Heart left ventricle (tissue), 16 donors: ENCODE data around the gene MPPED2. TPM values are rescaled to one million over a fixed set of nuclear protein-coding genes. Genes with fewer than 3 reads are reported as not detected.

Experiments used
- ATAC-seq, 4 donors: fragments of 200-7000 bp; cut with Tn5 transposase; one replicate each; pipeline ENCODE4 v1.9.1; 2020 to 2022; ENCODE audit warnings: moderate library complexity in 4 of 4, mild to moderate bottlenecking in 3 of 4, moderate number of reproducible peaks in 1 of 4
- DNase-seq, 5 donors: peaks; one replicate each; pipeline ENCODE4 v3.0.0-alpha.2; 2020
- H3K27ac ChIP-seq, 12 donors: fragments of 200-600 bp; sonication (generic) in 4 of 12; one replicate each; pipeline versions ENCODE4 v1.5.0 to v1.8.0; 2016 to 2022; ENCODE audit warnings: mild to moderate bottlenecking in 2 of 12
- H3K27me3 ChIP-seq, 9 donors: fragments of 200-600 bp; sonication (generic) in 2 of 9; one replicate each; pipeline versions ENCODE4 v1.5.1 to v1.8.0; 2016 to 2022; ENCODE audit warnings: mild to moderate bottlenecking in 3 of 9
- H3K36me3 ChIP-seq, 9 donors: fragments of 200-600 bp; sonication (generic) in 2 of 9; one replicate each; pipeline versions ENCODE4 v1.5.0 to v1.8.0; 2018 to 2022; ENCODE audit warnings: mild to moderate bottlenecking in 2 of 9
- H3K4me1 ChIP-seq, 12 donors: fragments of 200-600 bp; sonication (generic) in 4 of 12; one replicate each; pipeline versions ENCODE4 v1.5.0 to v1.8.0; 2016 to 2022; ENCODE audit warnings: mild to moderate bottlenecking in 3 of 12
- H3K4me3 ChIP-seq, 12 donors: fragments of 200-600 bp; sonication (generic) in 4 of 12; one replicate each; pipeline versions ENCODE4 v1.5.0 to v1.8.0; 2017 to 2022; ENCODE audit warnings: mild to moderate bottlenecking in 9 of 12, moderate library complexity in 4 of 12
- H3K9me3 ChIP-seq, 12 donors: fragments of 200-600 bp; sonication (generic) in 4 of 12; one replicate each; pipeline versions ENCODE4 v1.5.0 to v1.8.0; 2016 to 2022; ENCODE audit warnings: mild to moderate bottlenecking in 1 of 12
- CTCF ChIP-seq, 12 donors: fragments of 200-600 bp; sonication (generic) in 4 of 12; IDR thresholded peaks; one replicate each; pipeline versions ENCODE4 v1.5.0 to v1.8.0; 2018 to 2022; ENCODE audit warnings: antibody characterized with exemption in 12 of 12, mild to moderate bottlenecking in 5 of 12
- POLR2A ChIP-seq, 2 donors: fragments of 450-650 bp; IDR thresholded peaks; one replicate each; pipeline ENCODE4 v1.6.1; 2017; ENCODE audit warnings: antibody characterized with exemption in 2 of 2, mild to moderate bottlenecking in 2 of 2, moderate library complexity in 2 of 2
- WGBS, 4 donors: extraction: QIAGEN DNeasy Blood & Tissue Kit in 2 of 4; methylation state at CpG; one replicate each; pipeline versions ENCODE4 v1.1.5 to v1.1.7; 2013 to 2018; 5-methylcytosine and 5-hydroxymethylcytosine counted together
- intact Hi-C, 10 donors: fragments of 100-400 bp; cut with DNase I; formaldehyde crosslinking; loops; one replicate each; pipeline versions ENCODE4 v1.11.1 to v1.14.2; 2022
- polyA plus RNA-seq, 2 donors: library from polyadenylated mRNA; stranded (reverse); fragments of 200-250 nt; gene quantifications; one replicate each; pipeline ENCODE4 v1.2.3, GENCODE V29; 2013
- total RNA-seq, 9 donors: library from RNA; depleted of rRNA in 2 of 9; stranded (reverse); fragments of >200 nt in 2 of 9; fragmentation: NEBNext Ultra II Directional in 3 of 9; extraction: Animal tissue kit (Norgen Biotek cat#: 25700) in 3 of 9; gene quantifications; one replicate each; pipeline versions ENCODE4 v1.1.0 to v1.2.4, GENCODE V29; 2016 to 2023
- donor health status: ischemic (EF 13 %, LVEDD 7.1; RV severe dilation, severe dysfunction).
- donor health status: healthy with polysubstance abuse.
- donor health status: DM: no; HTN: yes; CAD: no.
- donor health status: DM: no; HTN: no; CAD: no.
- donor health status: ischemic (EF 25% LVEDD 6.9; RV normal size, moderate dysfunction).
- donor health status: ischemic (EF 25% LVEDD 5.7; RV mildly dilated, moderate dysfunction).
- donor health status: healthy.
- donor health status: DM: yes; HTN: yes; CAD: no.
- donor health status: ischemic (EF 35%, LVEDD 5.7; RV mildly dilated, moderate dysfunction).
- donor health status: nonischemic (EF 11% LVEDD 7.7; RV severe dilation, severe dysfunction).
- donor health status: DM: yes; HTN: yes; CAD: no.
- donor health status: PGD.
- donor health status: ischemic (EF 29% LVEDD 5.4; RV normal size, mild dysfunction).
- donor health status: nonischemic (EF 23%, LVEDD 6.1; RV moderate dilation, normal function).

MPPED2 gene
- total and polyA plus RNA-seq, 11 donors = 2.7 to 14.3 (median 8.4) TPM

DNA sequence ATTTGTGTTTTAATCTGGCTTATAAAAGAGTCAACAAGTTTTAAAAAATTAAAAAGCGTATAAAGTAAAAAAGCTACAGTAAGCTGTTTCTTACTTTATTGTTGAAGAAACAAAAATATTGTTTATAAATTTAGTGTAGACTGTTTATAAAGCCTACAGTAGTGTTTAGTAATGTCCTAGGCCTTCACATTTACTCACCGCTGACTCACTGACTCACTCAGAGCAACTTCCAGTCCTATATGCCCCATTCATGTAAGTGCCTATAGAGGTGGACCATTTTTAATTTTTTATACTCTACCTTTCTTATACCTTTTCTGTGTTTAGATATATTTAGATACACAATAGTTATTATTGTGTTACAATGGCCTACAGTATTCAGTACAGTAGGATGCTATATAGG is 12.2 kb downstream of the MPPED2 start:
- Histone ChIP-seq H3K36me3 (peaks cover 0 to 22% (median 0%) of the 10 kb centered on the region in 9 donors), H3K9me3 (no peaks in the 10 kb centered on the region), H3K4me3 (no peak overlapping the region), H3K27ac (no peak overlapping the region), H3K4me1 (peaks cover 0 to 9% (median 0%) of the 10 kb centered on the region in 12 donors), H3K27me3 (no peaks in the 10 kb centered on the region)
- no peak for DNase-seq
- TF ChIP-seq CTCF (IDR thresholded peaks at IDR 0.05) (no peak), POLR2A (IDR thresholded peaks at IDR 0.05) (no peak)
- intact Hi-C loops = no loop called here
- ATAC-seq = no peak
- 96 to 98% (median 97%) methylated on average over 2 of the region's 2 CpGs for WGBS, 4 donors

GRCh38 chr11:30568931-30569330 is 17.2 kb downstream of the MPPED2 start:
- H3K4me1 ChIP-seq = peaks cover 0 to 18% (median 0%) of the 10 kb centered on the region in 12 donors
- no peak overlapping the region for H3K4me3 ChIP-seq
- no peak for TF ChIP-seq POLR2A (IDR thresholded peaks at IDR 0.05)
- no peak overlapping the region for H3K27ac ChIP-seq
- H3K27me3 ChIP-seq = no peaks in the 10 kb centered on the region
- DNase-seq (no peak), ATAC-seq (no peak)
- H3K9me3 ChIP-seq = no peaks in the 10 kb centered on the region
- intact Hi-C loops = no loop called here
- peaks cover 0 to 3% (median 0%) of the 10 kb centered on the region in 9 donors for H3K36me3 ChIP-seq
- 66 to 80% (median 75%) methylated on average over 8 of the region's 8 CpGs for WGBS, 4 donors

DNA sequence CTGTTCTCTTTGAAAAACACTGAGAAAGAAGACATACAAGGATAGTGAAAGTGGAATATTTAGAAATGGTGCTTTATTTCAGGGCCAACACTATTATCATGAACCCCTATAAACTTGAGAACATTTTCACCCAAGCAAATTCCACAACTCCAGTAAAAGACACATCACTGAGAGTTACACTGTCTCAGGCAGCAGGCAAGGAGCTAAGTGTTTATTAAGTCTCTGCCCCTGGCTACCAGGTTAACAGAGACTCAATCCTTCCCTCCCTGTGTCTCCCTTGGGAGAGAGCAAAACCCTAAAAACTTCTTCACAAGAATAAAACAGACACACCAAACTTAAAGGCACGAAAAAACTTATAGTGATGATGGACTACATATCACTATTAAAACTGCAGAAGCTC is 18.5 kb downstream of the MPPED2 start:
- ATAC-seq (no peak), DNase-seq (no peak)
- WGBS, 4 donors = 88 to 100% (median 92%) methylated on average over 1 of the region's 1 CpG
- Histone ChIP-seq H3K27ac (no peak overlapping the region), H3K27me3 (no peaks in the 10 kb centered on the region), H3K4me1 (peaks cover 0 to 18% (median 0%) of the 10 kb centered on the region in 12 donors), H3K4me3 (no peak overlapping the region), H3K36me3 (peaks cover 0 to 3% (median 0%) of the 10 kb centered on the region in 9 donors), H3K9me3 (no peaks in the 10 kb centered on the region)
- intact Hi-C loops = no loop called here
- TF ChIP-seq CTCF (IDR thresholded peaks at IDR 0.05) (no peak), POLR2A (IDR thresholded peaks at IDR 0.05) (no peak)

DNA sequence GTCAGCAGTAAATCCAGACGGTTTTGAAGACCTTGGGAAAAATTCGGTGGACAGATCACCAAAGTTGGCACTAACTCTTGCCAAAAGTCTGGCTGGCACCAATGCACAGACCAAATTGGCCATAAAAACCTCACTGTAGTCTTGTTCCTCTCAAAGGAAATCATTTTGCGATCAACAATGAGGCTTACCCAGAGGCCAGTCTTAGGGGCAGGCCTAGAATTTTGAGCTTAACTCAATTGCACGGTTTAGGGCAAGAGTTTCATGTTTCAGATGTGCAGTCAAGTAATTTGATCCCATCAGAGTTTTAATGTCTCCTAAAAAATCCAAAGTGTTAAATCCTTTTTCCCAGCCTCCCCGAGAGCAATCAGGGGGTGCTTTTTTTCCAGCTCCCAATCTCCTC is 19.0 kb downstream of the MPPED2 start:
- intact Hi-C loops = no loop called here
- peaks cover 0 to 18% (median 0%) of the 10 kb centered on the region in 12 donors for H3K4me1 ChIP-seq
- ATAC-seq = no peak

More for the DNA sequence above, 19.0 kb downstream of the MPPED2 start:
- no peak for DNase-seq
- Histone ChIP-seq H3K36me3 (peaks cover 0 to 3% (median 0%) of the 10 kb centered on the region in 9 donors), H3K9me3 (no peaks in the 10 kb centered on the region), H3K27me3 (no peaks in the 10 kb centered on the region), H3K27ac (no peak overlapping the region), H3K4me3 (no peak overlapping the region)
- TF ChIP-seq POLR2A (IDR thresholded peaks at IDR 0.05) (no peak), CTCF (IDR thresholded peaks at IDR 0.05) (no peak)
- 69 to 76% (median 73%) methylated on average over 5 of the region's 5 CpGs for WGBS, 4 donors
